Omental fat pad (tissue), 4 donors: ENCODE results near the gene ITGAX. TPM values are rescaled to one million over a fixed set of nuclear protein-coding genes. Genes with fewer than 3 reads are reported as not detected.

Experiments
- ATAC-seq: fragments of 150-250 bp; one replicate; pipeline ENCODE4 v1.9.1; 2016; ENCODE audit warnings: mild to moderate bottlenecking, moderate library complexity; ENCODE audit not compliant: low FRiP score
- DNase-seq: peaks from one replicate; pipeline ENCODE4 v3.0.0-alpha.2; 2019; ENCODE audit warnings: low spot score
- CTCF ChIP-seq, 3 donors: fragments of 450-650 bp; IDR thresholded peaks; one replicate each; pipeline ENCODE4 v1.5.1; 2016 to 2017; ENCODE audit warnings: antibody characterized with exemption in 3 of 3, mild to moderate bottlenecking in 3 of 3, moderate library complexity in 2 of 3
- total RNA-seq, 4 donors: library from RNA; depleted of rRNA; stranded (reverse); fragments of >200 nt; gene quantifications; one replicate each; pipeline ENCODE4 v1.1.0, GENCODE V29; 2016

ITGAX gene
- total RNA-seq, 4 donors from 2014 or later = 11.7 to 161 (median 27.0) TPM

GRCh38 chr16:31388535-31388934 is 33.6 kb downstream of the ITGAX start:
- TF ChIP-seq CTCF (IDR thresholded peaks at IDR 0.05) = no peak
- DNase-seq (no peak), ATAC-seq (no peak)

GRCh38 chr16:31390504-31391041 is 35.6 kb downstream of the ITGAX start:
- DNase-seq = no peak
- TF ChIP-seq CTCF (IDR thresholded peaks at IDR 0.05) = no peak
- no peak for ATAC-seq

- DNase-seq (no peak), ATAC-seq (no peak)
Measured at GRCh38 chr16:31393056-31393455, 38.1 kb downstream of the ITGAX start, which contains the start of gene ITGAD. Gene ITGAD, plus strand, starts transcription at chr16:31393335. Its CDS starts 26 bp downstream, at chr16:31393361.

GRCh38 chr16:31395647-31396046 is 40.7 kb downstream of the ITGAX start:
- TF ChIP-seq CTCF (IDR thresholded peaks at IDR 0.05) = no peak
- no peak for ATAC-seq
- DNase-seq = no peak

More at GRCh38 chr16:31393056-31393455, 38.1 kb downstream of the ITGAX start, which contains the start of gene ITGAD:
- no peak for TF ChIP-seq CTCF (IDR thresholded peaks at IDR 0.05)

GRCh38 chr16:31397096-31397660 is 42.2 kb downstream of the ITGAX start:
- no peak for DNase-seq
- no peak for ATAC-seq
- TF ChIP-seq CTCF (IDR thresholded peaks at IDR 0.05) = no peak

- no peak for DNase-seq
Measured at GRCh38 chr16:31397701-31398100, 42.7 kb downstream of the ITGAX start.

More at GRCh38 chr16:31397701-31398100, 42.7 kb downstream of the ITGAX start:
- no peak for ATAC-seq
- TF ChIP-seq CTCF (IDR thresholded peaks at IDR 0.05) = no peak
